ENCODE results near the gene PDLIM4. TPM values are rescaled to one million over a fixed set of nuclear protein-coding genes. Genes with fewer than 3 reads are reported as not detected.

The PDLIM4 gene
- polyA plus RNA-seq, 1 donor from 2014 or later, result not detected

- Histone ChIP-seq H3K27me3 (ENCODE audit: insufficient read depth, low read depth, low read length) (peaks cover 10% of the 10 kb centered on the region), H3K79me2 (replicated peaks; ENCODE audit: insufficient read depth, low read length) (no peaks in the 10 kb centered on the region), H4K20me1 (ENCODE audit: insufficient read depth) (no peaks in the 10 kb centered on the region), H3K9me2 (ENCODE audit: insufficient read depth, low read length) (no peaks in the 10 kb centered on the region), H2AFZ (ENCODE audit: low read depth, low read length) (no peak overlapping the region), H3F3A (ENCODE audit: insufficient read depth, low read length, poor library complexity, severe bottlenecking) (no peaks in the 10 kb centered on the region), H3K9me3 (ENCODE audit: low read length) (no peaks in the 10 kb centered on the region), H3K4me2 (ENCODE audit: low read length) (no peak overlapping the region), H3K4me3 (ENCODE audit: low read length) (no peak overlapping the region), H3K36me3 (ENCODE audit: insufficient read depth, low read length) (no peaks in the 10 kb centered on the region), H3K27ac (ENCODE audit: low read length) (no peak overlapping the region), H3K9ac (ENCODE audit: low read length) (no peak overlapping the region)
- TF ChIP-seq MXI1 (conservative IDR thresholded peaks at IDR 0.05; ENCODE audit: poor library complexity, severe bottlenecking), result no peak
- TF ChIP-seq, protein P1, sequence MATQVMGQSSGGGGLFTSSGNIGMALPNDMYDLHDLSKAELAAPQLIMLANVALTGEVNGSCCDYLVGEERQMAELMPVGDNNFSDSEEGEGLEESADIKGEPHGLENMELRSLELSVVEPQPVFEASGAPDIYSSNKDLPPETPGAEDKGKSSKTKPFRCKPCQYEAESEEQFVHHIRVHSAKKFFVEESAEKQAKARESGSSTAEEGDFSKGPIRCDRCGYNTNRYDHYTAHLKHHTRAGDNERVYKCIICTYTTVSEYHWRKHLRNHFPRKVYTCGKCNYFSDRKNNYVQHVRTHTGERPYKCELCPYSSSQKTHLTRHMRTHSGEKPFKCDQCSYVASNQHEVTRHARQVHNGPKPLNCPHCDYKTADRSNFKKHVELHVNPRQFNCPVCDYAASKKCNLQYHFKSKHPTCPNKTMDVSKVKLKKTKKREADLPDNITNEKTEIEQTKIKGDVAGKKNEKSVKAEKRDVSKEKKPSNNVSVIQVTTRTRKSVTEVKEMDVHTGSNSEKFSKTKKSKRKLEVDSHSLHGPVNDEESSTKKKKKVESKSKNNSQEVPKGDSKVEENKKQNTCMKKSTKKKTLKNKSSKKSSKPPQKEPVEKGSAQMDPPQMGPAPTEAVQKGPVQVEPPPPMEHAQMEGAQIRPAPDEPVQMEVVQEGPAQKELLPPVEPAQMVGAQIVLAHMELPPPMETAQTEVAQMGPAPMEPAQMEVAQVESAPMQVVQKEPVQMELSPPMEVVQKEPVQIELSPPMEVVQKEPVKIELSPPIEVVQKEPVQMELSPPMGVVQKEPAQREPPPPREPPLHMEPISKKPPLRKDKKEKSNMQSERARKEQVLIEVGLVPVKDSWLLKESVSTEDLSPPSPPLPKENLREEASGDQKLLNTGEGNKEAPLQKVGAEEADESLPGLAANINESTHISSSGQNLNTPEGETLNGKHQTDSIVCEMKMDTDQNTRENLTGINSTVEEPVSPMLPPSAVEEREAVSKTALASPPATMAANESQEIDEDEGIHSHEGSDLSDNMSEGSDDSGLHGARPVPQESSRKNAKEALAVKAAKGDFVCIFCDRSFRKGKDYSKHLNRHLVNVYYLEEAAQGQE (IDR thresholded peaks at IDR 0.05; ENCODE audit: borderline replicate concordance), result no peak
- no peak for TF ChIP-seq EP300 (conservative IDR thresholded peaks at IDR 0.05; ENCODE audit: poor library complexity, severe bottlenecking)
- no peak for TF ChIP-seq SMC3 (conservative IDR thresholded peaks at IDR 0.05; ENCODE audit: poor library complexity)
- TF ChIP-seq, protein P2, sequence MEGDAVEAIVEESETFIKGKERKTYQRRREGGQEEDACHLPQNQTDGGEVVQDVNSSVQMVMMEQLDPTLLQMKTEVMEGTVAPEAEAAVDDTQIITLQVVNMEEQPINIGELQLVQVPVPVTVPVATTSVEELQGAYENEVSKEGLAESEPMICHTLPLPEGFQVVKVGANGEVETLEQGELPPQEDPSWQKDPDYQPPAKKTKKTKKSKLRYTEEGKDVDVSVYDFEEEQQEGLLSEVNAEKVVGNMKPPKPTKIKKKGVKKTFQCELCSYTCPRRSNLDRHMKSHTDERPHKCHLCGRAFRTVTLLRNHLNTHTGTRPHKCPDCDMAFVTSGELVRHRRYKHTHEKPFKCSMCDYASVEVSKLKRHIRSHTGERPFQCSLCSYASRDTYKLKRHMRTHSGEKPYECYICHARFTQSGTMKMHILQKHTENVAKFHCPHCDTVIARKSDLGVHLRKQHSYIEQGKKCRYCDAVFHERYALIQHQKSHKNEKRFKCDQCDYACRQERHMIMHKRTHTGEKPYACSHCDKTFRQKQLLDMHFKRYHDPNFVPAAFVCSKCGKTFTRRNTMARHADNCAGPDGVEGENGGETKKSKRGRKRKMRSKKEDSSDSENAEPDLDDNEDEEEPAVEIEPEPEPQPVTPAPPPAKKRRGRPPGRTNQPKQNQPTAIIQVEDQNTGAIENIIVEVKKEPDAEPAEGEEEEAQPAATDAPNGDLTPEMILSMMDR (IDR thresholded peaks at IDR 0.05; ENCODE audit: poor library complexity, severe bottlenecking), result no peak
Observed at GRCh38 chr5:132223861-132224260, 33.6 kb upstream of the PDLIM4 start.

- H3K36me3 ChIP-seq (ENCODE audit: insufficient read depth, low read length), result no peaks in the 10 kb centered on the region
- no peak for TF ChIP-seq EP300 (conservative IDR thresholded peaks at IDR 0.05; ENCODE audit: poor library complexity, severe bottlenecking)
- TF ChIP-seq, protein P1 (IDR thresholded peaks at IDR 0.05; ENCODE audit: borderline replicate concordance), result no peak
- no peak overlapping the region for H3K4me2 ChIP-seq (ENCODE audit: low read length)
- H3K9me3 ChIP-seq (ENCODE audit: low read length), result no peaks in the 10 kb centered on the region
- no peaks in the 10 kb centered on the region for H3F3A ChIP-seq (ENCODE audit: insufficient read depth, low read length, poor library complexity, severe bottlenecking)
- no peaks in the 10 kb centered on the region for H3K79me2 ChIP-seq (replicated peaks; ENCODE audit: insufficient read depth, low read length)
- H3K9me2 ChIP-seq (ENCODE audit: insufficient read depth, low read length), result no peaks in the 10 kb centered on the region
- no peak overlapping the region for H2AFZ ChIP-seq (ENCODE audit: low read depth, low read length)
- no peak overlapping the region for H3K4me3 ChIP-seq (ENCODE audit: low read length)
- H3K9ac ChIP-seq (ENCODE audit: low read length), result no peak overlapping the region
- H3K27ac ChIP-seq (ENCODE audit: low read length), result no peak overlapping the region
- no peaks in the 10 kb centered on the region for H4K20me1 ChIP-seq (ENCODE audit: insufficient read depth)
- H3K27me3 ChIP-seq (ENCODE audit: insufficient read depth, low read depth, low read length), result peaks cover 10% of the 10 kb centered on the region
Observed at GRCh38 chr5:132224716-132225115, 32.8 kb upstream of the PDLIM4 start.

All from neural cell (in vitro differentiated cells).